T-helper 17 cell (primary cell): ENCODE data around the gene FRMD3. TPM values are rescaled to one million over a fixed set of nuclear protein-coding genes. Genes with fewer than 3 reads are reported as not detected.
A peak's percentile ranks its signal among the peaks of the same experiment; 100 is the strongest.

ENCODE experiments used
- ATAC-seq: fragments of 150-1000 bp; cut with Tn5 transposase; 2 replicates; pipeline ENCODE4 v1.10.0; 2021; ENCODE audit warnings: mild to moderate bottlenecking, moderate library complexity
- DNase-seq, 3 donors: peaks; one replicate each; pipeline versions ENCODE4 v3.0.0 to v3.0.0-alpha.2; 2020 to 2021
- H3K9me3 ChIP-seq: one replicate; pipeline ENCODE4 v1.7.0; 2013; ENCODE audit warnings: low read length, mild to moderate bottlenecking; ENCODE audit not compliant: control insufficient read depth, poor library complexity, severe bottlenecking
- H3K27ac Mint-ChIP-seq: one replicate; pipeline ENCODE4 v1.8.0; 2022; ENCODE audit warnings: mild to moderate bottlenecking, moderate library complexity, mixed read lengths
- H3K27me3 Mint-ChIP-seq: one replicate; pipeline ENCODE4 v1.8.0; 2022; ENCODE audit warnings: mixed read lengths
- H3K36me3 Mint-ChIP-seq: one replicate; pipeline ENCODE4 v1.8.0; 2022; ENCODE audit warnings: low read depth, mixed read lengths
- H3K4me1 Mint-ChIP-seq: one replicate; pipeline ENCODE4 v1.8.0; 2022; ENCODE audit warnings: mild to moderate bottlenecking, mixed read lengths
- H3K4me3 Mint-ChIP-seq: one replicate; pipeline ENCODE4 v1.8.0; 2022; ENCODE audit warnings: mild to moderate bottlenecking, moderate library complexity, mixed read lengths
- total RNA-seq, 4 donors: library from RNA in 2 of 4; stranded (reverse) in 2 of 4; gene quantifications; one replicate each; pipeline ENCODE4 v1.2.3 and lab custom pipeline; 2022 to 2026

FRMD3 gene
- total RNA-seq, 2 donors from 2014 or later, result 1.4 to 18.9 TPM

GRCh38 chr9:83343366-83343999 lies 194.7 kb downstream of the FRMD3 start:
- Mint-ChIP-seq H3K36me3 (no peaks in the 10 kb centered on the region), H3K4me3 (no peak overlapping the region), H3K27ac (no peak overlapping the region), H3K27me3 (no peaks in the 10 kb centered on the region), H3K4me1 (no peaks in the 10 kb centered on the region)
- DNase-seq, result no peak
- no peak for ATAC-seq
- no peaks in the 10 kb centered on the region for H3K9me3 ChIP-seq

GRCh38 chr9:83342731-83343130 lies 195.5 kb downstream of the FRMD3 start:
- Mint-ChIP-seq H3K36me3 (no peaks in the 10 kb centered on the region), H3K27ac (no peak overlapping the region), H3K4me1 (no peaks in the 10 kb centered on the region), H3K4me3 (no peak overlapping the region), H3K27me3 (no peaks in the 10 kb centered on the region)
- no peak for DNase-seq
- no peak for ATAC-seq
- no peaks in the 10 kb centered on the region for H3K9me3 ChIP-seq

- Mint-ChIP-seq H3K27ac (no peak overlapping the region), H3K4me1 (no peaks in the 10 kb centered on the region), H3K27me3 (no peaks in the 10 kb centered on the region), H3K36me3 (no peaks in the 10 kb centered on the region), H3K4me3 (no peak overlapping the region)
- no peaks in the 10 kb centered on the region for H3K9me3 ChIP-seq
- no peak for ATAC-seq
- no peak for DNase-seq
Observed at GRCh38 chr9:83342006-83342405, 196.2 kb downstream of the FRMD3 start.

- H3K9me3 ChIP-seq, result no peaks in the 10 kb centered on the region
- H3K36me3 Mint-ChIP-seq, result no peaks in the 10 kb centered on the region
- DNase-seq (no peak), ATAC-seq (no peak)
- no peak overlapping the region for H3K4me3 Mint-ChIP-seq
- H3K27me3 Mint-ChIP-seq, result no peaks in the 10 kb centered on the region
- H3K4me1 Mint-ChIP-seq, result no peaks in the 10 kb centered on the region
- no peak overlapping the region for H3K27ac Mint-ChIP-seq
Observed at GRCh38 chr9:83340451-83340850, 197.8 kb downstream of the FRMD3 start.

DNA sequence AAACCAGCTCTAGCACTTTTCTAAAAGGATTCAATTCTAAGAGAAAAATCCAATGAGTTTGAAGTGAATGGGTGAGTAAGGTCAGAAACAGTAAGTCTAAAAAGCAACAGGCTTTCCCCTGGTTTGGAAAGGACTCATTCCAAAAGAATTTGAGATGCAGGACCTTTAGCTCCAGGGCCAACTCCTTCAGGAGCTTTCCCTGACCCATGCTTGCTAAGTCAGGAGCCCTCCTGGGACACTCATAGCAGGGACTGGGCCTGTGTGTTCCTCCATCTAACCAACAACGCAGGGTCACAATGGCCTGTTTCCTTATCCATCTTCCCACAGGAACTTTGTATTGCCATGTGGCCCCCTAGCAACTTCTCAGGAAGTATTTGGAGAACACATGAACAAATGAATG lies 198.8 kb downstream of the FRMD3 start:
- ATAC-seq (no peak), DNase-seq (no peak)
- Mint-ChIP-seq H3K4me3 (no peak overlapping the region), H3K4me1 (no peaks in the 10 kb centered on the region), H3K36me3 (no peaks in the 10 kb centered on the region), H3K27ac (no peak overlapping the region), H3K27me3 (no peaks in the 10 kb centered on the region)
- no peaks in the 10 kb centered on the region for H3K9me3 ChIP-seq

- Mint-ChIP-seq H3K27ac (no peak overlapping the region), H3K27me3 (peaks cover 5% of the 10 kb centered on the region), H3K4me3 (no peak overlapping the region), H3K36me3 (no peaks in the 10 kb centered on the region), H3K4me1 (peaks cover 5% of the 10 kb centered on the region)
- DNase-seq (no peak), ATAC-seq (no peak)
- no peaks in the 10 kb centered on the region for H3K9me3 ChIP-seq
Observed at GRCh38 chr9:83336706-83337105, 201.5 kb downstream of the FRMD3 start.

DNA sequence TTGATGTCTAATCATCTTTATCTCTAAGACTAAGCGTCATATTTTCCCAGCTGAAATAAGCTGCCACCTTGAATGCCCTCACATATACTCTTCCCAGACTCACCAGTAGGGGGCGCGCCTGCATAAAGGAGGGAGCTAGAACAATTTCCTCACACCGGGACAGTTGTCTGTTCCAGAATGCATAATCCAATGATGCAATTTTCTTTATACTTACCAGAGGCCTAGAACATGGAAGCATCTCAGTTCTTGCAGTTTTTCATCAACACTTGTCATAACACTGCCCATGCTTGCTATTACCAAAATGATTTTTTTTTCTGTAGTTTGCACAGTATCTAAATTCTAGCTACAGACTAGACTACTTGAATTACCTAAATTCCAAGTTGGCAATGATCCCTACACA lies 203.9 kb downstream of the FRMD3 start:
- peaks cover 5% of the 10 kb centered on the region for H3K27me3 Mint-ChIP-seq
- H3K9me3 ChIP-seq, result no peaks in the 10 kb centered on the region
- H3K4me1 Mint-ChIP-seq, result peaks cover 5% of the 10 kb centered on the region
- no peak overlapping the region for H3K27ac Mint-ChIP-seq
- no peaks in the 10 kb centered on the region for H3K36me3 Mint-ChIP-seq
- ATAC-seq, result peak; percentile 61
- DNase-seq, result peak; percentile 19 to 49 (median 33)
- no peak overlapping the region for H3K4me3 Mint-ChIP-seq

DNA sequence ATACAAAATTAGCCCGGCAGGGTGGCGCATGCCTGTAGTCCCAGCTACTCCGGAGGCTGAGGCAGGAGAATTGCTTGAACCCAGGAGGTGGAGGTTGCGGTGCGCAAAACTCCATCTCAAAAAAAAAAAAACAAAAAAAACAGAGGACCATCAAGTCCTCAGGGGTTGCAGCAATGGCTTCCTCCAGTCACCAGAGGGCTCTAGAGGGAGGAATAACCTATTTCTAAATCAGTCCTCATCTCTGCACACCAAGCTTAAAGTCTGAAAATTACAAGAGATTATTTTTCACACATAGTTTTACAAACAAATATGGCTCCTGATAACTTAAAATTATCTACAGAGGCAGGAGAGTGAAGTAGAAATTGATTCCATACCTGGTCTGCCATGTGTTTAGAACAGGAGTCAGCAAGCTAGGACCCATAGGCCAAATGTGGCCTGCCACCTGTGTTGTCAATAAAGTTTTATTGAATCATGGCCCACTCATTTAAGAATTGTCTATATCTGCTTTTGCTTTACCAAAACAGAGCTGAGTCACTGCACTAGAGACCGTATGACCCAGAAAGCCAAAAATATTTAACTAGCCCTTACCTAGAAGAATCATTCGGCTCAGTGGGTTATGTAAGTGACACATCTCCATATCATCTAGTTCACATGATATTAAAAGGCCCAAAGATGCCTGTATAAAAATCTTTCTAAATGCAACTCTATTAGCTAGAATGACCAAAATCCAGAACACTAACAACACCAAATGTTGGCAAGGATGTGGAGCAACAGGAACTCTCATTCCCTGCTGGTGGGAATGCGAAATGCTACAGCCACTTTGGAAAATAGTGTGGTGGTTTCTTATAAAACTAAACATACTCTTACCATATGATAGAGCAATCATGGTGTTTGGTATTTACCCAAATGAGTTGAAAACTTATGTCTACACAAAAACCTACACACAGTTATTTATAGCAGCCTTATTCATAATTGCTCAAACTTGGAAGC lies 207.7 kb downstream of the FRMD3 start:
- Mint-ChIP-seq H3K27ac (no peak overlapping the region), H3K27me3 (peaks cover 5% of the 10 kb centered on the region), H3K36me3 (no peaks in the 10 kb centered on the region), H3K4me1 (peaks cover 5% of the 10 kb centered on the region), H3K4me3 (no peak overlapping the region)
- no peak for DNase-seq
- H3K9me3 ChIP-seq, result no peaks in the 10 kb centered on the region
- no peak for ATAC-seq

GRCh38 chr9:83327750-83328622 lies 210.2 kb downstream of the FRMD3 start:
- ATAC-seq (no peak), DNase-seq (no peak)
- Mint-ChIP-seq H3K36me3 (no peaks in the 10 kb centered on the region), H3K27ac (no peak overlapping the region), H3K4me1 (no peaks in the 10 kb centered on the region), H3K27me3 (no peaks in the 10 kb centered on the region), H3K4me3 (no peak overlapping the region)
- H3K9me3 ChIP-seq, result no peaks in the 10 kb centered on the region

GRCh38 chr9:83327323-83327722 lies 210.9 kb downstream of the FRMD3 start:
- H3K9me3 ChIP-seq, result no peaks in the 10 kb centered on the region
- Mint-ChIP-seq H3K4me1 (no peaks in the 10 kb centered on the region), H3K36me3 (no peaks in the 10 kb centered on the region), H3K4me3 (no peak overlapping the region), H3K27me3 (no peaks in the 10 kb centered on the region), H3K27ac (no peak overlapping the region)
- ATAC-seq (no peak), DNase-seq (no peak)

GRCh38 chr9:83323148-83323547 lies 215.1 kb downstream of the FRMD3 start:
- H3K4me1 Mint-ChIP-seq, result no peaks in the 10 kb centered on the region
- H3K4me3 Mint-ChIP-seq, result no peak overlapping the region
- H3K9me3 ChIP-seq, result no peaks in the 10 kb centered on the region
- ATAC-seq (no peak), DNase-seq (no peak)
- H3K27me3 Mint-ChIP-seq, result no peaks in the 10 kb centered on the region
- H3K36me3 Mint-ChIP-seq, result no peaks in the 10 kb centered on the region
- no peak overlapping the region for H3K27ac Mint-ChIP-seq

- no peaks in the 10 kb centered on the region for H3K9me3 ChIP-seq
- no peak overlapping the region for H3K27ac Mint-ChIP-seq
- no peaks in the 10 kb centered on the region for H3K4me1 Mint-ChIP-seq
- no peak overlapping the region for H3K4me3 Mint-ChIP-seq
- no peaks in the 10 kb centered on the region for H3K36me3 Mint-ChIP-seq
- H3K27me3 Mint-ChIP-seq, result no peaks in the 10 kb centered on the region
- ATAC-seq, result no peak
- no peak for DNase-seq
Observed at GRCh38 chr9:83322438-83322837, 215.8 kb downstream of the FRMD3 start.

DNA sequence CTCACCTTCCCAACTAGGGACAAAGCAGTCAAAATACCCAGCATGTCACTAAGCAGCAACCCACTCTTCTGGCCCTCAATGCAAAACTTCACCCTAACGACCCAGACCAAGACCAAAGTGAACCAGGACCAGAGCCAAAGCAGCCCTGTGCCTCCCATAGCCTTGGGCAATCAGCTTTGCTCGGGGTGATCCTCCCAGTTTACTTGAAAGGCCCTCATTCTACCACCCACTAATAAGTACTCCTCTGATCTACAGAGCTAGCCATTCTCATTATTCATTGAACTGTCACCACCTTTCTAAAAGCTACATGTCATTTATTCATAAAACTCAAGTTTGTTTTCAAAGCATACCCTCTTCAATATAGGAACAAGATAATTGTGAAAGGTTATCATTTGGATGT lies 221.0 kb downstream of the FRMD3 start:
- Mint-ChIP-seq H3K27me3 (no peaks in the 10 kb centered on the region), H3K4me1 (no peaks in the 10 kb centered on the region), H3K27ac (no peak overlapping the region), H3K36me3 (no peaks in the 10 kb centered on the region), H3K4me3 (no peak overlapping the region)
- H3K9me3 ChIP-seq, result no peaks in the 10 kb centered on the region
- ATAC-seq (no peak), DNase-seq (no peak)
